ENCODE results near the gene SPTAN1. TPM values are rescaled to one million over a fixed set of nuclear protein-coding genes. Genes with fewer than 3 reads are reported as not detected.

SPTAN1 gene
- polyA plus RNA-seq, 1 donor from 2014 or later: 287 TPM

DNA sequence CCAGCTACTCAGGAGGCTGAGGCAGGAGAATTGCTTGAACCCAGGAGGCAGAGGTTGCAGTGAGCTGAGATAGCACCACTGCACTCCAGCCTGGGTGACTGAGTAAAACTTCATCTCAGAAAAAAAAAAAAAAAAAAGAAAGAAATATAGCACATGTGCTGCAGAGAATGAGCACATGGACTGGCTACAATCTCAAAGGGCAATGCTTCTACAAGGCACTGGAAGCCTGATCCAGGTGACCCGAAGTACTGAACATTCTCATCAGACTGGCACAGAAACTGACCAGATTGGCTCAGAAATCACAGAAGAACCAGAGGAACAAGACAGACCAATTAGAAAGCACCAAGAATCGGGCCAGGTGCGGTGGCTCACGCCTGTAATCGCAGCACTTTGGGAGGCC is 99.4 kb downstream of the SPTAN1 start:
- Histone ChIP-seq H3K4me2 (ENCODE audit: low read length) (no peak overlapping the region), H3K9me2 (ENCODE audit: insufficient read depth, low read length) (no peaks in the 10 kb centered on the region), H4K20me1 (ENCODE audit: insufficient read depth) (no peaks in the 10 kb centered on the region), H3K79me2 (replicated peaks; ENCODE audit: insufficient read depth, low read length) (peaks cover 8% of the 10 kb centered on the region), H3K9ac (ENCODE audit: low read length) (no peak overlapping the region), H3K27ac (ENCODE audit: low read length) (no peak overlapping the region), H3K9me3 (ENCODE audit: low read length) (no peaks in the 10 kb centered on the region), H3K27me3 (ENCODE audit: insufficient read depth, low read depth, low read length) (no peaks in the 10 kb centered on the region), H3K36me3 (ENCODE audit: insufficient read depth, low read length) (no peaks in the 10 kb centered on the region), H3K4me3 (ENCODE audit: low read length) (no peak overlapping the region), H3F3A (ENCODE audit: insufficient read depth, low read length, poor library complexity, severe bottlenecking) (no peaks in the 10 kb centered on the region), H2AFZ (ENCODE audit: low read depth, low read length) (no peak overlapping the region)
- no peak for TF ChIP-seq REST (IDR thresholded peaks at IDR 0.05; ENCODE audit: borderline replicate concordance)
- no peak for TF ChIP-seq CTCF (IDR thresholded peaks at IDR 0.05; ENCODE audit: poor library complexity, severe bottlenecking)
- no peak for TF ChIP-seq EP300 (conservative IDR thresholded peaks at IDR 0.05; ENCODE audit: poor library complexity, severe bottlenecking)
- no peak for TF ChIP-seq TAF1 (IDR thresholded peaks at IDR 0.05; ENCODE audit: low read depth)
- TF ChIP-seq SMC3 (conservative IDR thresholded peaks at IDR 0.05; ENCODE audit: poor library complexity): no peak
- TF ChIP-seq EZH2 (IDR thresholded peaks at IDR 0.05; ENCODE audit: borderline replicate concordance, insufficient read depth, low read length, poor library complexity, severe bottlenecking): no peak
- no peak for TF ChIP-seq MXI1 (conservative IDR thresholded peaks at IDR 0.05; ENCODE audit: poor library complexity, severe bottlenecking)
- no peak for TF ChIP-seq POLR2AphosphoS5 (IDR thresholded peaks at IDR 0.05)
- TF ChIP-seq RAD21 (conservative IDR thresholded peaks at IDR 0.05): no peak

GRCh38 chr9:128653908-128654307 is 101.5 kb downstream of the SPTAN1 start:
- no peak overlapping the region for H3K9ac ChIP-seq (ENCODE audit: low read length)
- TF ChIP-seq RAD21 (conservative IDR thresholded peaks at IDR 0.05) (no peak), REST (IDR thresholded peaks at IDR 0.05; ENCODE audit: borderline replicate concordance) (no peak), TAF1 (IDR thresholded peaks at IDR 0.05; ENCODE audit: low read depth) (no peak), CTCF (IDR thresholded peaks at IDR 0.05; ENCODE audit: poor library complexity, severe bottlenecking) (no peak), EZH2 (IDR thresholded peaks at IDR 0.05; ENCODE audit: borderline replicate concordance, insufficient read depth, low read length, poor library complexity, severe bottlenecking) (no peak), EP300 (conservative IDR thresholded peaks at IDR 0.05; ENCODE audit: poor library complexity, severe bottlenecking) (no peak), POLR2AphosphoS5 (IDR thresholded peaks at IDR 0.05) (no peak)
- H3K27ac ChIP-seq (ENCODE audit: low read length): no peak overlapping the region
- H3K9me2 ChIP-seq (ENCODE audit: insufficient read depth, low read length): no peaks in the 10 kb centered on the region
- H3F3A ChIP-seq (ENCODE audit: insufficient read depth, low read length, poor library complexity, severe bottlenecking): peaks cover 3% of the 10 kb centered on the region
- H4K20me1 ChIP-seq (ENCODE audit: insufficient read depth): no peaks in the 10 kb centered on the region
- no peak overlapping the region for H3K4me3 ChIP-seq (ENCODE audit: low read length)
- no peaks in the 10 kb centered on the region for H3K9me3 ChIP-seq (ENCODE audit: low read length)
- no peaks in the 10 kb centered on the region for H3K36me3 ChIP-seq (ENCODE audit: insufficient read depth, low read length)
- no peaks in the 10 kb centered on the region for H3K27me3 ChIP-seq (ENCODE audit: insufficient read depth, low read depth, low read length)
- no peak overlapping the region for H2AFZ ChIP-seq (ENCODE audit: low read depth, low read length)
- H3K4me2 ChIP-seq (ENCODE audit: low read length): no peak overlapping the region
- peaks cover 8% of the 10 kb centered on the region for H3K79me2 ChIP-seq (replicated peaks; ENCODE audit: insufficient read depth, low read length)
